GM23338 (cell line): ENCODE results near the gene LRRC10B. TPM values are rescaled to one million over a fixed set of nuclear protein-coding genes. Genes with fewer than 3 reads are reported as not detected.

Source experiments
- ATAC-seq: fragments of 200-7000 bp; cut with Tn5 transposase; 3 replicates; pipeline ENCODE4 v1.9.1; 2020
- DNase-seq: peaks from one replicate; pipeline ENCODE4 v3.0.0-alpha.2; 2015; ENCODE audit warnings: low spot score
- H2AFZ ChIP-seq: fragments of 200-600 bp; sonication (generic); 2 replicates; pipeline ENCODE4 v1.8.0; 2016; ENCODE audit warnings: antibody characterized with exemption, mild to moderate bottlenecking, moderate library complexity
- H3F3A ChIP-seq: fragments of 200-600 bp; sonication (generic); replicated peaks from 2 replicates; pipeline ENCODE4 v1.8.0; 2017; ENCODE audit warnings: antibody characterized with exemption, mixed run types, low read depth
- H3K27ac ChIP-seq: fragments of 200-600 bp; sonication (generic); 2 replicates; pipeline ENCODE4 v1.6.1; 2016; ENCODE audit warnings: low read depth
- H3K27me3 ChIP-seq: fragments of 200-600 bp; sonication (generic); 2 replicates; pipeline ENCODE4 v1.8.0; 2016; ENCODE audit warnings: mild to moderate bottlenecking, mixed run types, moderate library complexity; ENCODE audit not compliant: insufficient read depth
- H3K36me3 ChIP-seq: fragments of 200-600 bp; sonication (generic); 2 replicates; pipeline ENCODE4 v1.8.0; 2016; ENCODE audit warnings: mild to moderate bottlenecking; ENCODE audit not compliant: insufficient read depth
- H3K4me1 ChIP-seq: fragments of 200-600 bp; sonication (generic); 2 replicates; pipeline ENCODE4 v1.8.0; 2016; ENCODE audit warnings: mild to moderate bottlenecking, moderate library complexity; ENCODE audit not compliant: insufficient read depth
- H3K4me2 ChIP-seq: fragments of 200-600 bp; sonication (generic); 2 replicates; pipeline ENCODE4 v1.7.1; 2017; ENCODE audit warnings: mixed run types
- H3K4me3 ChIP-seq: fragments of 200-600 bp; sonication (generic); 2 replicates; pipeline ENCODE4 v1.6.1; 2016; ENCODE audit warnings: mixed run types
- H3K79me2 ChIP-seq: fragments of 200-600 bp; sonication (generic); replicated peaks from 2 replicates; pipeline ENCODE4 v1.8.0; 2017; ENCODE audit warnings: mild to moderate bottlenecking; ENCODE audit not compliant: insufficient read depth
- H3K9me2 ChIP-seq: fragments of 200-600 bp; sonication (generic); 2 replicates; pipeline ENCODE4 v1.8.0; 2017; ENCODE audit not compliant: insufficient read depth
- H4K20me1 ChIP-seq: fragments of 200-600 bp; sonication (generic); replicated peaks from 2 replicates; pipeline ENCODE4 v1.8.0; 2017; ENCODE audit warnings: mild to moderate bottlenecking; ENCODE audit not compliant: insufficient read depth
- H3K27ac Mint-ChIP-seq: 2 replicates; pipeline ENCODE4 v1.8.0; 2020; ENCODE audit warnings: inconsistent platforms, mild to moderate bottlenecking, moderate library complexity, mixed read lengths
- H3K27me3 Mint-ChIP-seq: 3 replicates; pipeline ENCODE4 v1.8.0; 2022; ENCODE audit warnings: low read depth, mild to moderate bottlenecking, moderate library complexity, mixed read lengths, inconsistent platforms; ENCODE audit not compliant: insufficient read depth, poor library complexity
- H3K36me3 Mint-ChIP-seq: 3 replicates; pipeline ENCODE4 v1.8.0; 2021; ENCODE audit warnings: low read depth, mild to moderate bottlenecking, inconsistent platforms, moderate library complexity, mixed read lengths
- H3K4me1 Mint-ChIP-seq: 3 replicates; pipeline ENCODE4 v1.8.0; 2020; ENCODE audit warnings: mild to moderate bottlenecking, inconsistent platforms, mixed read lengths
- H3K4me3 Mint-ChIP-seq: 3 replicates; pipeline ENCODE4 v1.8.0; 2021; ENCODE audit warnings: moderate library complexity, mild to moderate bottlenecking, inconsistent platforms, mixed read lengths
- H3K9me3 Mint-ChIP-seq: 3 replicates; pipeline ENCODE4 v1.8.0; 2020; ENCODE audit warnings: moderate library complexity, mild to moderate bottlenecking, inconsistent platforms, mixed read lengths
- CREB1 ChIP-seq: fragments of 250-450 bp; sonication (Bioruptor Pico); IDR thresholded peaks from 2 replicates; pipeline ENCODE4 v1.5.0; 2020; ENCODE audit warnings: low read depth, mild to moderate bottlenecking, moderate library complexity
- EZH2phosphoT487 ChIP-seq: fragments of 200-600 bp; sonication (generic); IDR thresholded peaks from one replicate; pipeline ENCODE4 v1.8.1; 2018; ENCODE audit warnings: antibody characterized with exemption; ENCODE audit not compliant: unreplicated experiment
- JUNB ChIP-seq: IDR thresholded peaks from one replicate; pipeline ENCODE4 v1.6.1; 2016; ENCODE audit warnings: antibody characterized with exemption; ENCODE audit not compliant: unreplicated experiment
- NANOG ChIP-seq: IDR thresholded peaks from 2 replicates; pipeline ENCODE4 v1.6.1; 2016; ENCODE audit warnings: antibody characterized with exemption, borderline replicate concordance
- POLR2AphosphoS5 ChIP-seq: IDR thresholded peaks from 2 replicates; pipeline ENCODE4 v1.6.1; 2016; ENCODE audit warnings: antibody characterized with exemption, low read depth
- STAT1 ChIP-seq: IDR thresholded peaks from one replicate; pipeline ENCODE4 v1.6.1; 2016; ENCODE audit warnings: antibody characterized with exemption; ENCODE audit not compliant: unreplicated experiment
- ZNF114 ChIP-seq: fragments of 250-450 bp; sonication (Bioruptor Pico); IDR thresholded peaks from 2 replicates; pipeline ENCODE4 v1.5.0; 2020; ENCODE audit warnings: mild to moderate bottlenecking, moderate library complexity
- ZNF331 ChIP-seq: fragments of 250-450 bp; sonication (Bioruptor Pico); IDR thresholded peaks from 2 replicates; pipeline ENCODE4 v1.5.0; 2020; ENCODE audit warnings: low read depth, mild to moderate bottlenecking, moderate library complexity
- polyA plus RNA-seq: library from polyadenylated mRNA; unstranded; fragments of >200 nt; fragmentation: Nextera tagmentation; extraction: Ambion mirVana; gene quantifications from 2 replicates; pipeline ENCODE4 v1.2.1, GENCODE V29; 2016
- total RNA-seq: library from RNA; depleted of rRNA; stranded (reverse); fragments of >200 nt; shearing (Covaris generic); gene quantifications from 2 replicates; pipeline ENCODE4 v1.2.3, GENCODE V29; 2014
- TF ChIP-seq, protein P1 (sequence below): fragments of 250-450 bp; sonication (Bioruptor Pico); IDR thresholded peaks from 2 replicates; pipeline ENCODE4 v1.5.0; 2020; ENCODE audit warnings: mild to moderate bottlenecking, moderate library complexity
- TF ChIP-seq, protein P2 (sequence below), 2 experiments: fragments of 200-600 bp in 1 of 2; sonication (generic) in 1 of 2; conservative IDR thresholded peaks; 2 replicates each; pipeline versions ENCODE4 v1.5.1 to v1.6.1; 2016 to 2017; ENCODE audit warnings: antibody characterized with exemption in 2 of 2, low read depth in 2 of 2, mild to moderate bottlenecking in 2 of 2, moderate library complexity in 1 of 2

LRRC10B gene
- total and polyA plus RNA-seq, 2 experiments from 2014 or later, result 0.47 to 1.6 TPM

DNA sequence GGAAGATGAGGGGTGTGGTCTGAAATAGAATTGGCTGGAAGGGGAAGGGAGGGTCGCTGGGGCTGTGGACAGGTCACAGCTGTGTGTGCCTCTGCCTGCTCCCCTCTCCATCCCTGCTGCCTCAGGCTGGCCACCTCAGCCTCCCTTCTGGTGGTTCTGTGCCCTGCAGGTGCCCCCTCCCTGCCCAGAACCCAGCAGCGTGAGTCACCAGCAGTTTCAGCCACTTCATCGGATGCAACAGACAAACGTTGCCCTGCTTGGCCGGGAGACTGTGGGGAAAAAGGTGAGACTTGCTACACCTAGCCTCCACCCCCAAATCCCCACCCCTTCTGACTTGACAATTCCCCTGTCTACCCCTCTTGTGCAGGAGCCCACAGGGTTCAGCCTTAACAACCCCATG, 21.8 kb upstream of the LRRC10B start:
- no peaks in the 10 kb centered on the region for H3K36me3 ChIP-seq
- Mint-ChIP-seq H3K27ac (no peak overlapping the region), H3K4me1 (peaks cover 35% of the 10 kb centered on the region), H3K36me3 (no peaks in the 10 kb centered on the region), H3K27me3 (peaks cover 22% of the 10 kb centered on the region), H3K9me3 (no peaks in the 10 kb centered on the region; the same call in 2 of the 3 replicates), H3K4me3 (no peak overlapping the region)
- 0 out of 2 replicates have a peak, but pooled peaks cover 6% of the 10 kb centered on the region for H3F3A ChIP-seq
- TF ChIP-seq JUNB, result no peak
- TF ChIP-seq, protein P1, sequence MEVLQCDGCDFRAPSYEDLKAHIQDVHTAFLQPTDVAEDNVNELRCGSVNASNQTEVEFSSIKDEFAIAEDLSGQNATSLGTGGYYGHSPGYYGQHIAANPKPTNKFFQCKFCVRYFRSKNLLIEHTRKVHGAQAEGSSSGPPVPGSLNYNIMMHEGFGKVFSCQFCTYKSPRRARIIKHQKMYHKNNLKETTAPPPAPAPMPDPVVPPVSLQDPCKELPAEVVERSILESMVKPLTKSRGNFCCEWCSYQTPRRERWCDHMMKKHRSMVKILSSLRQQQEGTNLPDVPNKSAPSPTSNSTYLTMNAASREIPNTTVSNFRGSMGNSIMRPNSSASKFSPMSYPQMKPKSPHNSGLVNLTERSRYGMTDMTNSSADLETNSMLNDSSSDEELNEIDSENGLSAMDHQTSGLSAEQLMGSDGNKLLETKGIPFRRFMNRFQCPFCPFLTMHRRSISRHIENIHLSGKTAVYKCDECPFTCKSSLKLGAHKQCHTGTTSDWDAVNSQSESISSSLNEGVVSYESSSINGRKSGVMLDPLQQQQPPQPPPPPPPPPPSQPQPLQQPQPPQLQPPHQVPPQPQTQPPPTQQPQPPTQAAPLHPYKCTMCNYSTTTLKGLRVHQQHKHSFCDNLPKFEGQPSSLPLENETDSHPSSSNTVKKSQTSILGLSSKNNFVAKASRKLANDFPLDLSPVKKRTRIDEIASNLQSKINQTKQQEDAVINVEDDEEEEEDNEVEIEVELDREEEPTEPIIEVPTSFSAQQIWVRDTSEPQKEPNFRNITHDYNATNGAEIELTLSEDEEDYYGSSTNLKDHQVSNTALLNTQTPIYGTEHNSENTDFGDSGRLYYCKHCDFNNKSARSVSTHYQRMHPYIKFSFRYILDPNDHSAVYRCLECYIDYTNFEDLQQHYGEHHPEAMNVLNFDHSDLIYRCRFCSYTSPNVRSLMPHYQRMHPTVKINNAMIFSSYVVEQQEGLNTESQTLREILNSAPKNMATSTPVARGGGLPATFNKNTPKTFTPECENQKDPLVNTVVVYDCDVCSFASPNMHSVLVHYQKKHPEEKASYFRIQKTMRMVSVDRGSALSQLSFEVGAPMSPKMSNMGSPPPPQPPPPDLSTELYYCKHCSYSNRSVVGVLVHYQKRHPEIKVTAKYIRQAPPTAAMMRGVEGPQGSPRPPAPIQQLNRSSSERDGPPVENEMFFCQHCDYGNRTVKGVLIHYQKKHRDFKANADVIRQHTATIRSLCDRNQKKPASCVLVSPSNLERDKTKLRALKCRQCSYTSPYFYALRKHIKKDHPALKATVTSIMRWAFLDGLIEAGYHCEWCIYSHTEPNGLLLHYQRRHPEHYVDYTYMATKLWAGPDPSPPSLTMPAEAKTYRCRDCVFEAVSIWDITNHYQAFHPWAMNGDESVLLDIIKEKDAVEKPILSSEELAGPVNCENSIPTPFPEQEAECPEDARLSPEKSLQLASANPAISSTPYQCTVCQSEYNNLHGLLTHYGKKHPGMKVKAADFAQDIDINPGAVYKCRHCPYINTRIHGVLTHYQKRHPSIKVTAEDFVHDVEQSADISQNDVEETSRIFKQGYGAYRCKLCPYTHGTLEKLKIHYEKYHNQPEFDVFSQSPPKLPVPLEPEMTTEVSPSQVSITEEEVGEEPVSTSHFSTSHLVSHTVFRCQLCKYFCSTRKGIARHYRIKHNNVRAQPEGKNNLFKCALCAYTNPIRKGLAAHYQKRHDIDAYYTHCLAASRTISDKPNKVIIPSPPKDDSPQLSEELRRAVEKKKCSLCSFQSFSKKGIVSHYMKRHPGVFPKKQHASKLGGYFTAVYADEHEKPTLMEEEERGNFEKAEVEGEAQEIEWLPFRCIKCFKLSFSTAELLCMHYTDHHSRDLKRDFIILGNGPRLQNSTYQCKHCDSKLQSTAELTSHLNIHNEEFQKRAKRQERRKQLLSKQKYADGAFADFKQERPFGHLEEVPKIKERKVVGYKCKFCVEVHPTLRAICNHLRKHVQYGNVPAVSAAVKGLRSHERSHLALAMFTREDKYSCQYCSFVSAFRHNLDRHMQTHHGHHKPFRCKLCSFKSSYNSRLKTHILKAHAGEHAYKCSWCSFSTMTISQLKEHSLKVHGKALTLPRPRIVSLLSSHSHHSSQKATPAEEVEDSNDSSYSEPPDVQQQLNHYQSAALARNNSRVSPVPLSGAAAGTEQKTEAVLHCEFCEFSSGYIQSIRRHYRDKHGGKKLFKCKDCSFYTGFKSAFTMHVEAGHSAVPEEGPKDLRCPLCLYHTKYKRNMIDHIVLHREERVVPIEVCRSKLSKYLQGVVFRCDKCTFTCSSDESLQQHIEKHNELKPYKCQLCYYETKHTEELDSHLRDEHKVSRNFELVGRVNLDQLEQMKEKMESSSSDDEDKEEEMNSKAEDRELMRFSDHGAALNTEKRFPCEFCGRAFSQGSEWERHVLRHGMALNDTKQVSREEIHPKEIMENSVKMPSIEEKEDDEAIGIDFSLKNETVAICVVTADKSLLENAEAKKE (CRISPR knock-in tag), result no peak
- peaks cover 24% of the 10 kb centered on the region for H3K4me1 ChIP-seq
- DNase-seq (no peak), ATAC-seq (no peak)
- no peak overlapping the region for H3K4me2 ChIP-seq
- no peaks in the 10 kb centered on the region for H3K79me2 ChIP-seq
- no peaks in the 10 kb centered on the region for H4K20me1 ChIP-seq
- no peak overlapping the region for H3K4me3 ChIP-seq
- H3K9me2 ChIP-seq, result no peaks in the 10 kb centered on the region
- H3K27ac ChIP-seq, result no peak overlapping the region
- no peaks in the 10 kb centered on the region for H3K27me3 ChIP-seq
- no peak overlapping the region for H2AFZ ChIP-seq

DNA sequence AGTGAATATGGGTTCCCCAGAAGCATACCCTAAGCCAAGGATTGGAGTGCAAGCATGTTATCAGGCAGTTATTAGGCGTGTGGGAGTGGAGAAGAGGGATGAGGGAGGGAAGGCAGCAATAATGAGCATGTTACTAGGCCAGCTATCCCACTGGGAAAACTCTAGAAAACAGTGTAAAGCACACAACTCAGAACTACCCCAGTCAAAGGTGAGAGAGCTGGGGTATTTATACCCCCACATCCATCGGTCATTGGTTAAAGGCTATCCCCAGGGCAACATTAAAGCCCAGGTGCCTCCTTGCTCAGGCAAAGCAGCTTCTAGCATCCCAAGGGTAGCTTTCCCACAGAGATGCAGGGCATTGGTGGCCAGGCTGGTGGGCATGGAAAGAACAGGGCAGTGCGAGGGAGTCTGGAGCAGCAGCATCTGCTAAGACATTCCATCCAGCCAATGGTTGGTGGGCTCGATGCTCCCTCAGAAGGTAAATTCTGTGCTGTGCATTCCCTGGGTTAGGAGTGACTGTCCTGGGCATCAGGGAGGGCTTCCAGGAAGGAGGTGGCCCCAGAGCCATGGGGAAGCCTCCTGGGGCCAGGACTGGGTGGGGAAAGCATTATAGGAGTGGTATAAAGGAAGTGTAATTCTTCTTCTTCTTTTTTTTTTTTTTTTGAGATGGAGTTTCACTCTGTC, 21.1 kb upstream of the LRRC10B start:
- no peak for DNase-seq
- TF ChIP-seq POLR2AphosphoS5 (no peak), ZNF114 (CRISPR knock-in tag) (no peak), STAT1 (no peak), EZH2phosphoT487 (no peak), NANOG (no peak), ZNF331 (no peak), CREB1 (CRISPR knock-in tag) (no peak), JUNB (no peak)
- TF ChIP-seq, protein P2, sequence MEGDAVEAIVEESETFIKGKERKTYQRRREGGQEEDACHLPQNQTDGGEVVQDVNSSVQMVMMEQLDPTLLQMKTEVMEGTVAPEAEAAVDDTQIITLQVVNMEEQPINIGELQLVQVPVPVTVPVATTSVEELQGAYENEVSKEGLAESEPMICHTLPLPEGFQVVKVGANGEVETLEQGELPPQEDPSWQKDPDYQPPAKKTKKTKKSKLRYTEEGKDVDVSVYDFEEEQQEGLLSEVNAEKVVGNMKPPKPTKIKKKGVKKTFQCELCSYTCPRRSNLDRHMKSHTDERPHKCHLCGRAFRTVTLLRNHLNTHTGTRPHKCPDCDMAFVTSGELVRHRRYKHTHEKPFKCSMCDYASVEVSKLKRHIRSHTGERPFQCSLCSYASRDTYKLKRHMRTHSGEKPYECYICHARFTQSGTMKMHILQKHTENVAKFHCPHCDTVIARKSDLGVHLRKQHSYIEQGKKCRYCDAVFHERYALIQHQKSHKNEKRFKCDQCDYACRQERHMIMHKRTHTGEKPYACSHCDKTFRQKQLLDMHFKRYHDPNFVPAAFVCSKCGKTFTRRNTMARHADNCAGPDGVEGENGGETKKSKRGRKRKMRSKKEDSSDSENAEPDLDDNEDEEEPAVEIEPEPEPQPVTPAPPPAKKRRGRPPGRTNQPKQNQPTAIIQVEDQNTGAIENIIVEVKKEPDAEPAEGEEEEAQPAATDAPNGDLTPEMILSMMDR (conservative IDR thresholded peaks at IDR 0.05; ENCODE audit: low read depth in 2 of 2), result no peak

More for the DNA sequence above, 21.1 kb upstream of the LRRC10B start:
- Mint-ChIP-seq H3K27me3 (peaks cover 23% of the 10 kb centered on the region), H3K4me3 (no peak overlapping the region), H3K9me3 (no peaks in the 10 kb centered on the region; the same call in 2 of the 3 replicates), H3K4me1 (peaks cover 29% of the 10 kb centered on the region), H3K27ac (no peak overlapping the region), H3K36me3 (no peaks in the 10 kb centered on the region)
- no peaks in the 10 kb centered on the region for H3K9me2 ChIP-seq
- H3K4me1 ChIP-seq, result peaks cover 20% of the 10 kb centered on the region
- no peaks in the 10 kb centered on the region for H3K36me3 ChIP-seq
- no peak overlapping the region for H2AFZ ChIP-seq
- no peak overlapping the region for H3K4me2 ChIP-seq
- no peak overlapping the region for H3K27ac ChIP-seq
- H3F3A ChIP-seq, result 0 out of 2 replicates have a peak, but pooled peaks cover 6% of the 10 kb centered on the region
- H3K79me2 ChIP-seq, result no peaks in the 10 kb centered on the region
- ATAC-seq, result no peak
- H3K27me3 ChIP-seq, result no peaks in the 10 kb centered on the region
- no peaks in the 10 kb centered on the region for H4K20me1 ChIP-seq
- no peak overlapping the region for H3K4me3 ChIP-seq
